HG03565 (cell line): ENCODE results near the gene ANGPTL8.

Experiments
- ATAC-seq: cut with Tn5 transposase; IDR thresholded peaks from one replicate; pipeline ENCODE4 v1.9.1; 2021; ENCODE audit warnings: mild to moderate bottlenecking, moderate library complexity; ENCODE audit not compliant: unreplicated experiment

ANGPTL8 gene

DNA sequence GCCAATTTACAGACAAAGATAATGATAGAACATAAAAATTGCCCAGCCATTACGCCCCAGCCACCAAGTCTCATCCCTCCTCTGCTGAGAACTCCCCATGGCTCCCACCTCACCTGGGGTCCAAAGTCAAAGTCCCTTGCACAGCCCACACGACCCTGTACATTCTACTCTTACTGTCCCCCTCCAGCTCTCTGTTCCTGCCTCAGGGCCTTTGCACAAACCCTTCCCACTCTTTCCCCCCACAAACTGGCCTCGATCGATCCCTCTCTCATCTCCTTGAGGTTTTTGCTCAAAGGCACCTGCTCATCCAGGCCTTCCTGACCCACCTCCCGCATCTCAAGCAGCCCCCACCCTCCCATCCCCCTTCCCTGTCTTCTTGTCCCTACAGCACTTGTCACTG, 21.6 kb downstream of the ANGPTL8 start:
- no peak for ATAC-seq

DNA sequence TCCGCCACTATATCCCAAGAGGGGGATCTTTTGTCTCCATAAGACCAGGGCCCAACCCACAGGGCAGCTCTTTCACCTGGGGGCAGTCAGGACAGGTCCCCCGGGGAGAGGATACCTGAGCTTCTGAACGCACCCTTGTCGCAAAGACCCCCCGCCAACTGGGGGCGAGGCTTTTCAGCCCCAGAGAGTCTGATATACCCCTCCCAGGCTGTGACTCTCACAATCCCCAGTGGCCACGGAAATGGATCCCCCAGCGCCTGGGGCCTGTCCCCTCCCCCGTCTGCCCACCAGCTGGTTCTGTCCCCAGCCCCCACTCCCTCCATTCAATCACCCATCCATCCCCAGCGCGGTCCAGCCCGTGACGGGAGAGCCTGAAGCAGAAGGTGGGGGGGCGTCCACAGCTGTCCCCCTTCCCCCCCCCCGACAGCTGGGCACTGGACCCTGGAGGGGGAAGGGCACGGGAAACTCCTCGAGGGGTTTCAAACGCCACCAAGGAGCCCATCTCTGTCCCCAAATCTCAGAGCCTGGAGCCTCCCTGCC, 22.1 kb downstream of the ANGPTL8 start:
- ATAC-seq = no peak

DNA sequence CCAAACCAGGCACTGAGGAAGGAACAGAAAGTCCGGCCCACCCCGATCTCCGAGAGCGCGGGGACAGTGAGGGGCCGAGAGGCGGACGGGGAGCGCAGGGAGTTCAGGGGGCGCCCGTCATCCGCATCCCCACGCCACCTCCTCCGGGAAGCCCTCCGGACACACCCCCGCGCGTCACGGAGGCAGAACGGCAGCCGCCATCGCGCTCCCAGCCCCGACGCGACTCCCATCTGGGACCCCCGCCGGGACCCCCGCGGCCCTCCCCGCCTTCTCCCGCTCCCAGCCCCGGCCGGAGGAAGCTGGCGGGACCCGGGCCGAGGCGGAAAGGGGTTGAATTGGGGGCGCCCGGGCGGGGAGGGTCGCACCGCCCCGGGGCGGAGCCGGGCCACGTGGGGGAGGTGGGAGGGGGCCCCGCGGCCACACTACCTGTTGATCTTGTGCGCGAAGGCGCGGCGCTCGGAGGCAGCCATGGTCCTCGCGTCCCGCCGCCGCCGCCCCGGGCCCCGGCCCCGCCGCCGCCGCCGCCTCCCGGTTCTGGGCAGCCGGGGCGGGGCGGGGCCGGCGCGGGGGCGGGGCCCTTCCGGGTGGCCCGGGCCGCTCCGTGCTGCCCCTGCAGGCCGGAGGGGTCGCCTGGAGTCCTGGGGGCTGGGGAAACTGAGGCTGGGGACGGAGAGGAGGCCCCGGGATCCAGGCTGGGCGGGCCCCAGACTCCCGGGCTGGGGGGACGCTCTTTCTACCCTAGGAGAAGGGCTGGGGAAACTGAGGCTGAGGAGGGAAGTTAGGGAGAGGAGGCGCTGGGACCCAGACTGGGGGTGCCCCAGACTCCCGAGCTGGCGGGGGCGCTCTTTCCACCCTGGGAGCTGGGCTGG, 22.8 kb downstream of the ANGPTL8 start, which contains the start of gene DOCK6:
DOCK6 (minus strand) TSS at position 554 of the 869 bp plus-strand sequence; CDS start at position 470, 84 bp downstream.
- no peak for ATAC-seq

DNA sequence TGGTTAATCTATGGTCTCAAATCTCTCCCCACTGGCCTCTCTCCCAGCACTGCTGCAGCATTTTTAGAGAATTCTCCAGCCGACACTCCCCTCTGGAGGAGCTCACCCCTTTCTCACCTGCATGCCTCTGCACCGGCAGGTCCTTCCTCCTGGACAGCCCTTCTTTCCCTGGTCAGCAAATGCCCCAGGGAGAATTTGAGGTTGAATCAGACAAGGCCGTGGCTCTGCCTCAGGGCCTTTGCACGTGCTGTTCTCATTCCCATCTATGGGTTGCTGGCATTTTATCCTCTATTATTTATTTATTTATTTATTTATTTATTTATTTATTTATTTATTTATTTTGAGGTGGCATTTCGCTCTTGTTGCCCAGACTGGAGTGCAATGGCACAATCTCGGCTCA, 24.3 kb downstream of the ANGPTL8 start:
- ATAC-seq = no peak

DNA sequence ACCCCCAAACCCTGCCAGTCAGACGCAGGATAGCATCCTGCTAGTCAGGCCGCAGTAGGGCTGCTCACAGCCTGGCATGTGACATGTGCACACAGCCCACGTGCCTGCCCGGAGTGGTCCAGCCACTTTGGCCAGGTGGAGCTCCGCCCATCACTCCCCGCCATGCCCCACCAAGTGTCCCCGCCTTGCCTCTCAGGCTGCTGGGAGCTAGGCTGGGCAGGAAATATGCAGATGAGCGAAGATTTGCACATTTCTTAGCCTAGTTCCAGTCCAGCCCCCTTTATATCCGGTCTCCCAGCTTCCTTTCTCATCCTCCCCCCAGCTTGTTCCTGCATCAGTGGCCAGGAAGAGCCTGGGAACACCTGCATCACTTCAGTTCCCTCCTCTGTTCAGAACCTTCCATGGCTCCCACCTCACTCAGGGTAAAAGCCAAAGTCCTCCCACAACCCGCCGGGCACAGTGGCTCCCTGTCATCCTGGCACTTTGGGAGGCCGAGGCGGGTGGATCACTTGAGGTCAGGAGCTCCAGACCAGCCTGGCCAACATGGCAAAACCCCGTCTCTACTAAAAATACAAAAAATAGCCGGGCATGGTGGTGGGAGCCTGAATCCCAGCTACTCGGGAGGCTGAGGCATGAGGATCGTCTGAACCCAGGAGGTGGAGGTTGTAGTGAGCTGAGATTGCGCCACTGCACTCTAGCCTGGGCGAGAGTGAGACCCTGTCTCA, 25.2 kb downstream of the ANGPTL8 start:
- ATAC-seq = no peak

DNA sequence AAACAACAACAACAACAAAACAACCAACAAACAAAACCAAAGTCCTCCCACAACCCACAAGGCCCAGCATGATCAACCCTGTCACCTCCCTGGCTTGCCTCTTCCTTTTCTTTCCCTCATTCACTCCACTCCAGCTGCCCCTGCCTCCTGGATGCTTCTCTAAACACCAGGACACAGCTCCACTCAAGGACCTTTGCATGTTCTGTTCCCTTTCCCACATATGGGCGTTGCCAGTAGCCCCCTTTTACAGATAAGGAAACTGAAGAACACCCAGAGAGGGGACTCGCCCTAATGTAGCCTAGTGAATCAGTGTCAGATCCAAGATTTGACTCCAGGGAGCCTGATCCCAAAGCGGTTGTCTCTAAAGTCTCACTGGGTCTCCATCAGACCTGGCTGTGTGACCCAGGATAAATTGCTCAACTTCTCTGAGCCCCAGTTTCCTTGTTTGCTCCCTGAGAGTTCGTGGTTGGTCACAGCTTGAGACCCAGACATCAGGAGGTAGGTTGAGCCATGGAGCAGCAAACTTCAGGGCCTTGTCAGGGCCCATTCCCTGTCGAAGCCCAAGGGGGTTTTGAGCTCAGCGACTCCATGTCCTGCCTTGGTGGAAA, 25.9 kb downstream of the ANGPTL8 start:
- ATAC-seq = no peak

DNA sequence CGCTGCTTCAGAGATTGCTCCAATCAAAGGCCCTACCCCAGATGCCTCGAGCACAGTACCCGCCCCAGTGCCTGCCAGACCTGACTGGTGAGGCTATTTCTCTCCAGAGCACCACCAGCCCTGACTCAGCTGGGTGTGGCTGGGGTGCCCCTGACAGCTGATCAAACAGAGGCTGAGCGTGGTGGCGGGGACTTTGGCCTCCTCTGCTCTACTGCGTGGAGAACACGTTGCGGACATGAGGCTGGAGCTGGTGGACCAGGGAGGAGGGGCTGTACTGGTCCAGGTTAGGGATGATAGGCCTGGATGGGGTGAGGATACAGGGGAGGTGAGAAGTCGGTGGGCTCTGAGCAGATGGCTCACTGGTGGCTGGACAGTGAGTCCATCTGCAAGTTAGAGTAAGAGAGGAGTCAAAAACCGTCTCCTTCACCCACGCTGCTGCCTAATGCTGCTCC, 26.4 kb downstream of the ANGPTL8 start:
- ATAC-seq = no peak

DNA sequence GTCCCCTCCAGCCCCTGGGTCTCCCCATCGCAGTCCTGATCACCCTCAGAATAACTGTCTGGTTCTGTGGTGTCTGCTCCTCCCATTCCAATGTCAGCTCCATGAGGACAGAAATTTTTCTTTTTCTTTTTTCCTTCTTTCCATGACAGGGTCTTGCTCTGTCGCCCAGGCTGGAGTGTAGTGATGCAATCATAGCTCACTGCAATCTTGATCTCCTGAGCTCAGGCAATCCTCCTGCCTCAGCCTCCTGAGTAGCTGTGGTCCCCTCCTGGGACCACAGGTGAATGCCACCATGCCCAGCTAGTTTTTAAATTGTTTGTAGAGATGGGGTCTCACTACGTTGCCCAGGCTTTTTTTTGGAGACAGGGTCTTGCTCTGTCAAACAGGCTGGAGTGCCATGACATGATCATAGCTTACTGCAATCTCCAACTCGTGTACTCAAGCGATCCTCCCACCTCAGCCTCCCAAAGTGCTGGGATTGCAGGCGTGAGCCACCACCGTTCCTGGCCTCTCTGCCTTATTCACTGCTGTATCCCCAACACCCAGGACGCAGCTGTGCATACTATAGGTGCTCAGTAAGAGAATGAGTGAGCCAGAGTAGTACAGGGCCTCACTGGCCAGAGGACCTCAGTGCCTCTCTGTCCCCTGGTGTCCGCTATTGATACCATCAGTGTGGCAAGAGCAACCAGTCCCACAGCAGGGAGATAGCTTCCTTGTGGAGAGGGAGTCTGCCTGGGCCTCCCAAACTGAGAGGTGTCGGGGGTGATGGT, 28.1 kb downstream of the ANGPTL8 start:
- ATAC-seq = no peak

DNA sequence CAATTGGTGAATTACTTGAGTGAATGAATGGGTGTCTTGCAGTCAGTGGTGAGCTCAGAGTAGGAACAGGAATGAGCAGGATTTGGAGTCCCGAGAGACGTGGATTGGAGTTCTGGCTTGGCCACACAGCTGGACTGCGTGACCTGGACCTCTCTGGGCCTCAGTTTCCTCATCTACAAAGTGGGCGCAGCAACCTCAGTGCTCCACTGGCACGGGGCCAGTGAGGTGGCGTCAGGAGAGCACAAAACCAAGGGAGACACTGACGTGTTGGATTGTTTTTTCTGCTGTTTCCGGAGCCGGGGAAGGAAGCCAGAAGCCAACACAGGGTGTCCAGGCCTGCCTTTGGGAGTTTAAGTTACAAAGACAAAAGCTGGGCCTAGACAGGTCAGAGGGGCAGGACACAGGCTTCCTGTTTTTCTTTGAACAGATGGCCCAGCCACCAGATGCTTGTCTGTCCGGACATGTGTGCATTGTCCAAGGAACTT, 29.4 kb downstream of the ANGPTL8 start:
- no peak for ATAC-seq

DNA sequence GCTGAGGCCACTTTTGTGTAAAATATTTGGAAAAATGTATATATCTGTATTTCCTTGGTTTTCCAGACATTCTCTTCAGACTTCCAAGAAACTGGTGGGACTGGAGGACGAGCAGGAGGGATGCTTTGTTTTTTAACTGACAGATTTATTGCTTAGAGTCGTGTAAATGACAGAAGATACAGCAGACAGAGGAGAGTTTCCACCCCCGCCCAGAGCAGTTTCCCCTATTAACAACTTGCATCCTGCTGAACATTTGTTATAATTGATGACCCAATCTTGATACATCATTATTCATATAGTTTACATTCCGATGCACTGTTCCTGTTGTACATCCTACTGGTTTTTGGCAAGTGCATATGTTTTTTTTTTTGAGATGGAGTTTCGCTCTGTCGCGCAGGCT, 30.0 kb downstream of the ANGPTL8 start:
- no peak for ATAC-seq

DNA sequence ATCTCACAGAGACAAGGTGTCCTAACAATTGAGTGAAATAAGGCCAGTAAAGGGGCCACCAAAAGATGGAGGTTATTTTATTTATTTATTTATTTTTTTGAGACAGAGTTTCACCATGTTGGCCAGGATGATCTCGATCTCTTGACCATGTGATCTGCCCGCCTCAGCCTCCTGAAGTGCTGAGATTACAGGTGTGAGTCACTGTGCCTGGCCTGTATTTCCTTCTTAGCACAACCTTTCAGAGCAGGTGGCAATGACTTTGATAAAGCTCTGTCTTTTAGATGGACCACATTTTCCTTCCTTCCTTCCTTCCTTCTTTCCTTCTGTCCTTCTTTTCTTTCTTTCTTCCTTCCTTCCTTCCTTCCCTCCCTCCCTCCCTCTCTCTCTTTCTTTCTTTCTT, 33.9 kb downstream of the ANGPTL8 start:
- ATAC-seq = no peak

DNA sequence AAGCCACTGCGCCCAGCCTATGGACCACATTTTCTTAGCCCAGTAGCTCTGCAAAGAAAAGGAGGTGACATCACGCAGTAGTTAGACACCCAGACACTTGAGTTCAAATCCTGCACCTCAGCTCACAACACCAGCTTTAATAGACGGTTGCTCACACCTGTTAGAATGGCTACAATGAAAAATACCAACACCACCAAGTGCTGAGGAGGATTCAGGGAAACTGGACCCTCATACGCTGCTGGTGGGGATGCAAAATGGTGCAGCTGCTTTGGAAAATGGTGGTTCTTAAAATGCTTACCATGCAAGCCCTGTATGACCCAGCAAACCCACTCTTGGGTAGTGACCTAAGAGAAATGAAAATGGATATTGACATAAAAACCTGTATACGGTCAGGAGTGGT, 34.6 kb downstream of the ANGPTL8 start:
- ATAC-seq = no peak

DNA sequence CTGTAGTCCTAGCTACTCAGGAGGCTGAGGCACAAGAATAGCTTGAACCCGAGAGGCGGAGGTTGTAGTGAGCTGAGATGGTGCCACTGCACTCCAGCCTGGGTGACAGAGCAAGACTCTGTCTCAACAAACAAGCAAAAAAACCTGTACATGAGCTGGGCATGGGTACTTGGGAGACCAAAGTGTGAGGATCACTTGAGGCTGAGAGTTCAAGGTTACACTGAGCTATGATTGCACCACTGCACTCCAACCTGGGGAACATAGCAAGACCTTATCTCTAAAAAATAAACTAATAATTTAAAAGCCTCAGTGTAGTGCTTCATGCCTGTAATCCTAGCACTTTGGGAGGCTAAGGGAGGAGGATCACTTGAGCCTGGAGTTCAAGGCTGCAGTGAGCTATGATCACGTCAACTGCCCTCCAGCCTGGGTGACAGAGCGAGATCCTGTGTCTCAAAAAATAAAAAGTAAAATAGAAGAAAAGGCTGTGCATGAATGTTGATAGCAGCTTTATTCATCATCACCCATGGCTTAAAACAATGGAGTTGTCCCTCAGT, 35.2 kb downstream of the ANGPTL8 start:
- no peak for ATAC-seq

DNA sequence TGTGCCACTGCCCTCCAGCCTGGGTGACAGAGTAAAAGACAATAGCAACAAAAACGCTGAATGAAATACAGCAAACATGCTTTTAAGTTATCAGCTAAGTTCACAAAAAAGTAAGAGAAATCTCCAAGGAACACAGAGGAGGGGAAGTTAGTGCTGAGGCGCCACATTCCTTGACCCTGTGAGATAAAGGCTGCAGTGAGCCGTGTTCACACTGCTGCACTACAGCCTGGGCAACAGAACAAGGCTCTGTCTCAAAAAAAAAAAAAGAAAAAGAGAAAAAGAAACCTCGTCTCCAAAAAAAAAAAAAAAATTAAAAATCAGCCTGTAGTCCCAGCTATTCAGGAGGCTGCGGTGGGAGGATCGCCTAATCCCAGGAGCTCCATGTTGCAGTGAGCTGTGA, 39.3 kb downstream of the ANGPTL8 start:
- no peak for ATAC-seq

DNA sequence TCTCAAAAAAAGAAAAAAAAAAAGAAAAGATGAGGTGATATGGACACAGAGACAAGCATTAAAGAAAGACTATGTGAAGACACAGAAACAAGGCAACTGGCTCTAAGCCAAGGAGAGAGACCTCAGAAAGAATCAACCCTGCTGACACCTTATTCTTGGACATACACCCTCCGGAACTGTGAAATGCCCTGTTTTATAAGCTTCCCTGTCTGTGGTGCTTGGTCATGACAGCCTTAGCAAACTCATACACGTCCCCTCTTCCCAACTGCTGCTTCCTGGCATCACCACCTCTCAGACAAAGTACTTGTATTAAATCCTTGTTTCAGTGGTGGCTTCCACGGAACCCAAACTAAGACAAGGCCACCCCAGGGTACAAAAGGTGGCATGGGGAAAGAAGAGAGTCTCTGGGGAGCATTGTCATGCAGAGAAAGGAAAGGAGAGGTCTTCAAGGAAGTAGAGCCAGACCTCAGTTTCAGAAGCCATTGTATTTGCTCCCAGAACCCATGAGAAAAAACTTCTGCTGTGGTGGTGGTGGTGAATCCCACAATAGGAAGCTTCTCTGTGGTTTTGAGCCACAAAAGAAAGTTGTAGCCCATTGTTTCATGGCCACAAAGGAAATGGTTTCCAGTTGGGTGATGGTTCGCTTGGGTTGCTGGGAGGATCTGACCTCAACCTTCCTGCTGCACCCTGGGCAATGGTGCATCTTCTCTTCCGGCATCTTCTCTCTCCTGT, 40.3 kb downstream of the ANGPTL8 start:
- no peak for ATAC-seq

DNA sequence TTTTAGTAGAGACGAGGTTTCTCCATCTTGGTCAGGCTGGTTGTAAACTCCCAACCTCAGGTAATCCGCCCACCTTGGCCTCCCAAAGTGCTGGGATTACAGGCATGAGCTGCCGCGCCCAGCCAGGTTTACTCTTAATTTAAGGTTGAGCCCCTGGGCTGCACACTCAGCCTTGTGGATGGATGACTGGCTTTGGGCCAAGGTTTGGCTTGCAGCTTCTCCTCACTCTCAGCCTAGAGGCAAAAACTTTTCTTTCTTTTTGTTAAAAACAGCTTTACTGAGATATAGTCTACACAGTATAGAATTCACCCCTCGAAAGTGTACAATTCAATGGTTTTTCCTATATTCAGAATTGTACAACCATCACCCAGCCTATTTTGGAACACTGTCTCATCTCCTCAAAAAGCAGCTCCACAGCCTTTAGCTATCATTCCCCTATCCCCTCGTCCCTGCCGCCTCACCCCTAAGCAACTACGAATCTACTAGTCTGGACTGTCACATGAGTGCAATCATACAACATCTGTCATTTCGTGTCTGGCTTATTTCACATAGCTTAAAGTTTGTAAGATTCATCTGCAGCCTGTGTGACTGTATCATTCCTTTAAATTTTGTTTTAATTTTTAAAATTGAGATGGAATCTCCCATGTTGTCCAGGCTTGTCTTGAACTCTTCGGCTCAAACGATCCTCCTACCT, 42.1 kb downstream of the ANGPTL8 start:
- no peak for ATAC-seq

DNA sequence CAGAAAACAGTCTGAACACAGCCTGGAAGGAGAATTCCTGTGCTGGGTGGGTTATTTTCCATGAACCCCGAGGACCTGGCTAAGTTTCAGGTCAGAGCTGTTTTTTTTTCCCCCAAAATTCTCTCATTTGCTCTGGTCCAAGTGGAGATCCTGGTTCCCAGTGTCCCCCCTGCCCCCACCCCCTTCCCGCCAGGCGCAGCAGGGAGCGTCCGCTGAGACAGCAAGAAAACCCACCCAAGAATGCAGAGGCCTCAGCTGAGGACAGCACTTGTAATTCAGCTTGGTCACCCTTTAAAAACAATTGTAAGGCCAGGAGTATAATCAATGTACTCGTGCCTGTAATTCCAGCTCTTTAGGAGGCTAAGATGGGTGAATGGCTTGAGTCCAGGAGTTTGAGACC, 45.1 kb downstream of the ANGPTL8 start:
- ATAC-seq = no peak

DNA sequence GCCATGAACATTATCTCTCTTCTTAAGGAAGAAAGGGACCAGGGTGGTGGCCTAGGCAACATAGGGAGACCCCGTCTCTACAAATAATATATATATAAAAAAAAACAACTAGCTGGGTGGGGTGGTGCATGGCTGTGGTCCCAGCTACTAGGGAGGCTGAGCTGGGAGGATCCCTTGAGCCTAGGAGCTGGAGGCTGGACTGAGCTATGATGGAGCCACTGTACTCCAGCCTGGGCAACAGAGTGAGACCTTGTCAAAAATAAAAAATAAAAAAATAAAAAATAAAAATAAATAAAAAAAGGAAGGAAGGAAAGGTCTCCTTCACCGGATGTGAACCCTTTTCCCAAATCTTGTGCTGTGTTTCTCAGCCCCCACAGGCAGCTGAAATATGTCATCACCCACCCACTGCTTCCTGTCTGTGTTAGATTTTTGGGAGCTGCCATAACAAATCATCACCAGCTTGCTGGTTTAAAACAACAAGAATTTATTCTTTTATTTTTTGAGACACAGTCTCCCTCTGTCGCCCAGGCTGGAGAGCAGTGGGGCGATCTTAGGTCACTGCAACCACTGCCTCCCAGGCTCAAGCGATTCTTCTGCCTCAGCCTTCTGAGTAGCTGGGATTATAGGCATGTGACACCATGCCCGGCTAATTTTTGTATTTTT, 47.0 kb downstream of the ANGPTL8 start:
- no peak for ATAC-seq
